ENCODE data around the gene ZNF451. TPM values are rescaled to one million over a fixed set of nuclear protein-coding genes. Genes with fewer than 3 reads are reported as not detected.

ZNF451 gene
- total RNA-seq, 1 experiment from 2014 or later = 62.3 TPM

GRCh38 chr6:57216235-57217101, 126.5 kb downstream of the ZNF451 start:
- Mint-ChIP-seq H3K4me1 (ENCODE audit: low read depth, unreplicated experiment) (peaks cover 10% of the 10 kb centered on the region), H3K27me3 (ENCODE audit: insufficient read depth, unreplicated experiment) (no peaks in the 10 kb centered on the region)

GRCh38 chr6:57217270-57217669, 127.3 kb downstream of the ZNF451 start:
- peaks cover 9% of the 10 kb centered on the region for H3K9me3 Mint-ChIP-seq (ENCODE audit: unreplicated experiment)
- no TSS peak for BruUV-seq (replicated peaks)
- H3K27me3 Mint-ChIP-seq (ENCODE audit: insufficient read depth, unreplicated experiment) = no peaks in the 10 kb centered on the region
- peaks cover 11% of the 10 kb centered on the region for H3K36me3 Mint-ChIP-seq (ENCODE audit: insufficient read depth, unreplicated experiment)
- H3K4me1 Mint-ChIP-seq (ENCODE audit: low read depth, unreplicated experiment) = peaks cover 10% of the 10 kb centered on the region
- Histone ChIP-seq H3K4me3 (ENCODE audit: low read depth, low read length) (no peak overlapping the region), H3K4me1 (peaks cover 4% of the 10 kb centered on the region; the same call in 1 of the 2 replicates), H3K27me3 (replicated peaks; ENCODE audit: control insufficient read depth, insufficient read depth, low read length) (no peaks in the 10 kb centered on the region), H3K9me3 (no peaks in the 10 kb centered on the region), H3K36me3 (ENCODE audit: control insufficient read depth, insufficient read depth, low read length) (no peaks in the 10 kb centered on the region)
- ChIA-PET POLR2A (no interaction called here), CTCF (no interaction called here)
- no peak overlapping the region for H3K27ac Mint-ChIP-seq (ENCODE audit: unreplicated experiment)
- TF ChIP-seq CTCF (IDR thresholded peaks at IDR 0.05; ENCODE audit: insufficient read depth in 1 of 2, low read depth in 1 of 2, low read length in 1 of 2, severe bottlenecking in 1 of 2, unreplicated experiment in 1 of 2) = no peak
- intact Hi-C loops (cut with micrococcal nuclease; ENCODE audit: unreplicated experiment) = no loop called here
- no peak for DNase-seq
- no peak overlapping the region for H3K4me3 Mint-ChIP-seq (ENCODE audit: unreplicated experiment)

More at GRCh38 chr6:57216235-57217101, 126.5 kb downstream of the ZNF451 start:
- peak in 1 of 2 experiments; percentile 29 for TF ChIP-seq CTCF (IDR thresholded peaks at IDR 0.05; ENCODE audit: insufficient read depth in 1 of 2, low read depth in 1 of 2, low read length in 1 of 2, severe bottlenecking in 1 of 2, unreplicated experiment in 1 of 2)
- Mint-ChIP-seq H3K27ac (ENCODE audit: unreplicated experiment) (no peak overlapping the region), H3K4me3 (ENCODE audit: unreplicated experiment) (no peak overlapping the region), H3K9me3 (ENCODE audit: unreplicated experiment) (peaks cover 9% of the 10 kb centered on the region), H3K36me3 (ENCODE audit: insufficient read depth, unreplicated experiment) (peaks cover 6% of the 10 kb centered on the region)
- H3K27me3 ChIP-seq (replicated peaks; ENCODE audit: control insufficient read depth, insufficient read depth, low read length) = no peaks in the 10 kb centered on the region
- no peaks in the 10 kb centered on the region for H3K36me3 ChIP-seq (ENCODE audit: control insufficient read depth, insufficient read depth, low read length)
- DNase-seq = no peak
- H3K4me1 ChIP-seq = peaks cover 4% of the 10 kb centered on the region; the same call in 1 of the 2 replicates
- H3K9me3 ChIP-seq = no peaks in the 10 kb centered on the region
- no peak overlapping the region for H3K4me3 ChIP-seq (ENCODE audit: low read depth, low read length)
- ChIA-PET POLR2A (no interaction called here), CTCF (no interaction called here)
- BruUV-seq (replicated peaks) = no TSS peak
- intact Hi-C loops (cut with micrococcal nuclease; ENCODE audit: unreplicated experiment) = no loop called here

Other genes starting within 250 kb of the ZNF451 start
- gene BEND6, start 135.1 kb upstream of the ZNF451 start, total RNA-seq (2022) = not detected in 2 replicates
- 10.5 and 12.9 TPM in 2 replicates for gene KIAA1586, start 43.5 kb upstream of the ZNF451 start, total RNA-seq (2022)
- gene BAG2, start 82.1 kb downstream of the ZNF451 start, total RNA-seq (2022) = 9.5 and 10.4 TPM in 2 replicates
- gene RAB23, start 132.1 kb downstream of the ZNF451 start, total RNA-seq (2022) = 12.6 and 13.7 TPM in 2 replicates
- gene PRIM2, start 227.4 kb downstream of the ZNF451 start, total RNA-seq (2022) = 24.7 and 25.4 TPM in 2 replicates

Measured in Caco-2 (cell line).